Germinal center (tissue), 1 donor: Measurements from ENCODE around the gene PDGFD.

Experiments
- DNase-seq: peaks from one replicate; pipeline ENCODE4 v3.0.0; 2012; ENCODE audit warnings: mixed read lengths, low spot score

Gene PDGFD

DNA sequence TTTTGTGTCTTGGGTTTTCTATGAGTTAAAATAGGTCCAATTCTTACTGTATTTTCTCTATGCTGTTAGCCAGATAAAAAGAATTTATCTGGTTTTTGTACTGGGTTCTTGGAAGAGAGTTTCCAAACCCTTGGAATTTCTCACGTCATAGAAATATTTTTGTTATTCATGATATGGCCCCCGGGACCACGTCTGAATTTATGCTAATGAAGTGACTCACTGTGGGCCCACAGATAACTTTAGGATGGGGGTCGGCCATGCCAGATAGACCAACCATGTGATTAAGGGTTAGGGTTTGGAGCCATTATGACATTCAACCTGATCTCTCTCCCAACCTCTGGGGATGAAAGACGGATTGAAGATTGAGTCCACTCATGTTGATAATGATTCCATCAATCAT is 163.1 kb downstream of the PDGFD start:
- DNase-seq, result no peak

DNA sequence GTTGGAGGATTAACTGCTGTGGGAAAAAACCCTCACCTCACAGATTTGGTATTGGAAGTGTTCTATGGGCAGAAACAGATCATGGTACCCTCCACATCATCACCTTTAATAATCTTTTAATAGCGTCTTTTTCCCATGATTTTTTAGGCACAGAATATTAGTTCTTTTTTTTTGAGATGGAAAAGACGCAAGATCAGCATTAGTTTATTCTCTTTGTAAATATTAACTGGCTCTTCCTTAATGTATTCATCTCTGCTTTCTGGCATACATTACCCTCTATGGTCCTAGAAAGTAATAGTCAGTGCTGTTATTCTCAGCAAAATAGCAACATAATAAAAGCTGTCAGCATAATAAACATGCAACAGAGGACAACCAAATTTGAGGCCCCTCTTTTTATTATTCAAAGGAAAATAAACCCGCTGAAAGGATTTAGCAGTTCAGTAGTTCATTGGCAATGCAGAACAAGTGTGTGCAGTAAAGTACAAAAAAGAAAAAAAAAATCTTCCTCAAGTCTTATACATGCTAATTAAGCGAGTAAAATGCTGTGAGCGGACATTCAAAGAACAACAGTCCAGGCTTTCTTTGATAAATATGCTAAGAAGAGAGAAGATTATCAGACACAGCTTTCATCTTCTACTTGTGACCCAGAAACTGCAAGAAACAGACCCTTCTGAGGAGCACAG is 165.0 kb downstream of the PDGFD start:
- no peak for DNase-seq

DNA sequence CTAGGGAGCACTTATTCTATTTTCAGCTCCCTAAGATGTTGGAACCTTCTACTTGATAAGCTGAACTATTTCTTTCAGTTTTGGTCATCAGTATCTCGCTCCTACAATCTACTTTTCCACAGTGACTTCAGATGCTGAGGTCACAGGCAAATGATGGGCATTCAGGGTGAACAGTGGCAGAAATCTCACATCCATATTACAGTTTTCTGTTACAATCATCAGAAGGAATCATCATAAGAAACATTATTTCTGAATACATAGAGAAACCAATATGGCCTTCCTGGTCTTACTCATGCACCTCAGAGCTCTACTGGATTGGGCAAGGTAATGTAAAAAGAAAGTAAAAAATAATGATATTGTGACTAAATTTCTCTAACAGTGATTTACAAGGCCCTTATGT is 166.9 kb downstream of the PDGFD start:
- peak; percentile 3 for DNase-seq

DNA sequence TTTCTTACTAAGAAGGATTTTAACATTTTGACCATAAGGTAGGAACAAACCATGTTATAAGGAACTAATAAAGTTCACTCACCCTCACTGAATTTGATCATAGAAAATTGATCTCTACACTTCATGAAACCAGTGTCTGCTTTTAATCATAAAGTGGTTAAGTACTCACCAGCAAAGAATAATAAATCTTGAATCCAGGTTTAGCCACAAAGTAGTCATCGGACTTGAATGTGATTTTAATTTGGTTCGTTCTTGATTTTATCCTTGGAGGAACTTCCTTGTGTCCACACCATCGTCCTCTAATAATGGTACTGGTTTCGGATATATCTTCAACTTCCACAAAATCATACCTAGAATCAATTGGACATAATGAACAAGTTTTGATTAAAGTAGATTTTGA is 168.1 kb downstream of the PDGFD start:
- no peak for DNase-seq

DNA sequence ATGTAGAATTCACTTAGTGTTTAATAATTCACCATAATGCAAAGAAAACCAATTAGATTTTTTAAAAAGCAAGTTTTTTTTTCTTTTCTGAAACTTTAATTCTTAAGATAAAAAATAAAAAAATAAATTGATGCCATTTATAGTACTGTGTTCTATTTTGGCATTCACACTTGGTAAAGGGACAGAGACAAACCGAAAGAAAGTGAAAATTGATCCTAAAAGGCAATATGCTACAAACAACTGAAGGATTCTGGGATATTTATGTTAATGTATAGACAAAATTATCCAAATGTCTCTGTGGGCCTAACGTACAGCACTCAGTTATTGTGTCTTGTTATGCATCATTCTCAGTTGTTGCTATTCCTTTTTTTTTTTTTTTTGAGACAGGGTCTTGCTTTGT is 169.4 kb downstream of the PDGFD start:
- DNase-seq, result no peak

DNA sequence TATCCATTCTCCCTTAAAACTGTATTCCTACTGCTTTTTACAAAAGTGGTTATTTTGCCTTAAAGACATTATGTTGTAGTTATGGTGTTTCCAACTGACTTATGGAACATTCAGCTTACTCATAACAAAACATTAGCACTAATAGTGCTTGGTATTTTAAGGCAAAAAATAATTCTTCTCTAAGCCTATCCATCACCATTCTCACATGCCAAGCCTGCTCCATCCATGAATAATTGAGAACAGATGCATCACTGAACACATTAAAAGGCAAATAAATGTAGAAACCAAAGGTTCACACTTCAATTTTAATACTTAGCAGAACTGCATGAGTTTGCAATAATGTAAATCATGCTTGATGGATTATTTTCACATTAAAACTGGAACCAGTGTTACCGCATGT is 169.9 kb downstream of the PDGFD start:
- DNase-seq, result no peak

DNA sequence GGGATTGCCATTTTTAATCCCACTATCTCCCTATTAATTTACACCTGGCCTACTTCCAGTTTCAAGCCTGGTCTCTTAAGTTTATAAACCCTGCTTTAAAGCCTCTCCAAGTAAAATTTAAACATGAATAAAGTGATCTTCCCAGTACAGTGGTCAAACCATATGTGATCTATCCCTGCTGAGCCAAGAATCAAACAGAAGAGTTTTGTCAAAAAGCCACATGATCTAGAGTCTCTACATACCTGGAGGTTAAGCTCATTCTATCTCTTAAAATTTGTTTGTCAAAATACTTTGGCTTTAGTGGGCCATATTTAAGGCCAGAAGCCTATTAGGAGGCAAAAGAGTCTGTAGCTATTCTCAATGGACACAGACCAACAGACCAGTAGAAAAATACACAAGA is 170.4 kb downstream of the PDGFD start:
- no peak for DNase-seq

DNA sequence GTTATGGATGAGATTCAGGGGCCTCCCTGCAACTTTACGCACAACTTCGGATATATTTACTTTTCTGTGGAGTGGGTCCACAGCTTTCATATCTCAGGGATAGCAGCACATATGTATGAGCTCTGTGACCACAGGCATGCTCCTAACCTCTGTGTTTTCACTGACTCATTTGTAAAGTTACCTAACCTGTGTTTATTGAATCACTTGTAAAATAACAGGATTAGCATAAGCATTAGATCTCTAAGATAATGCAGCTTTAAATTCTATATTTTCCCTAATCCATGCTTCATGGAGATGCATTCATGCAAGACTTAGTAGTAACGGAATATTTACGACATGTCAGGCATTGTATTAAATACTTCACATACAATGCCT is 175.4 kb downstream of the PDGFD start:
- no peak for DNase-seq

DNA sequence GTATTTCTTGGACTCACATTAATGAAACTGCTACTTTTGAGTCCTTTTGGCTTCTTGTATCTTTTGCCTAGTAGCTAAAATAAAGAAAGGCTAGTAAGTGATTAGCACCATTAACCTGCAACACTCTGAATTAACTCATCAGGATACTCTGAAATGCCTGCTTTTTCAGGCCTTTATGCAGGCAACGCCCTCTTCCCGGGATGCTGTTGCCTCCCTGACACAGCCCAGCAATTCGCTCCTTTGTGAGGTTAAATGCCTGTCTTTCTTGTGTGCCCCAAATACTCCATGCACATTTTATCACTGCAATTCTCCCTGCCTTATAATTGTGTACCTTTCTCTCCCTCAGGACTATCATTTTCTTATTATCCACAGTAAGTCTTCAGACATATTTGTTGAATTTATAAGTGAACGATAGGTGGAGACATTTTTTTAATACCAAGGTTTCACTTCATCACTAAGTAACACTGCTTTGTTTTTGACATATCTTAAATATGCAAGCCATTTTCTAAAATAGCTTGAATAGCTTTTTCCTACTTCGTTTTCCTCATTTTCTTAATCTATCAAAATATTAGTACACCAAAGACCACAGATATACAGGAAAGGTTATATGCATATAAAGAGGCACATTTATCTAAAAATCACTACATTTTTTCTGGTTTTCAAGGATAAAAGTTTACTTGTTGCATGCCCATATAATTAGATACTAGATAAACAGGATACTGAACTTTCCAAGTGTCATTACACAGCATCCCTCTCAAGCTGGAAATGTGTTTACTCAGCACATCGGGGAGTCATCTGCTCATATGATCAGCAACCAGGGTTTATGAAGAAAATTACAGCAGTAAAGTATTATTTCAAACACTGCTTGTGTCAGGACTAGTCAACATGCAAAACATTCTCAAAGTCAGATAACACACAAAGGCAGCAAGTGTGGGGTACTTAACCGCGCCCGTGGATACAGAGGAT is 176.0 kb downstream of the PDGFD start:
- no peak for DNase-seq

DNA sequence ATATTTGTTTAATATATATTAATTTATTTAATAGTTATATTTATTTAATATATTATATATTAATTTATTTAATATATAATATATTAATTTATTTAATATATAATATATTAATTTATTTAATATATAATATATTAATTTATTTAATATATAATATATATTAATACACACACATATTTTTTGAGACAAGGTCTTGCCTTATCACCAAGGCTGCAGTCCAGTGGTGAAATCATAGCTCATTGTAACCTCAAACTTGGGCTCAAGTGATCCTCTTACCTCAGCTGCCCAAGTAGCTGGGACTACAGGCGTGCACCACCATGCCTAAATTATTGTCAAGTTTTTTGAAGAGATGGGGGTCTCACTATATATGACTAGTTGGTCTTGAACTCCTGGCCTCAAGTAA is 178.9 kb downstream of the PDGFD start:
- no peak for DNase-seq

DNA sequence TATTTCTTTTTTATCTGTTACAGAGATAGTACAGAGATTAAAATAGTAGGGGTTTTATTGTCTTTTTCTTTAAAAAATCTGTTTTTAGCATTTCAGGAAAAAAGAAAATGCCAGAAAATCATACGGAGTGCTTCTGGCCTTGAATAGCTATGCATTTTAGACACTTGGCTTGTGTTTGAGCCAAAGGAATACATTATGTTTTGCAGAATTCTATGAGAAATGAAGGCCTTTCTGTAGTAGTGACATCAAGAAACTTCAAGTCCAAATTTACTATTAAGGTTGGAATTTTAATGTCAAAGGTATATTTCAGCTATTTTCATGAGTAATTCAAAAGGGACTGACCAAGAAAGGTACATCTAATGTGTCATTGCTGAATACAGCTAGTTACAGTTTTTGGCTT is 183.8 kb downstream of the PDGFD start:
- no peak for DNase-seq

DNA sequence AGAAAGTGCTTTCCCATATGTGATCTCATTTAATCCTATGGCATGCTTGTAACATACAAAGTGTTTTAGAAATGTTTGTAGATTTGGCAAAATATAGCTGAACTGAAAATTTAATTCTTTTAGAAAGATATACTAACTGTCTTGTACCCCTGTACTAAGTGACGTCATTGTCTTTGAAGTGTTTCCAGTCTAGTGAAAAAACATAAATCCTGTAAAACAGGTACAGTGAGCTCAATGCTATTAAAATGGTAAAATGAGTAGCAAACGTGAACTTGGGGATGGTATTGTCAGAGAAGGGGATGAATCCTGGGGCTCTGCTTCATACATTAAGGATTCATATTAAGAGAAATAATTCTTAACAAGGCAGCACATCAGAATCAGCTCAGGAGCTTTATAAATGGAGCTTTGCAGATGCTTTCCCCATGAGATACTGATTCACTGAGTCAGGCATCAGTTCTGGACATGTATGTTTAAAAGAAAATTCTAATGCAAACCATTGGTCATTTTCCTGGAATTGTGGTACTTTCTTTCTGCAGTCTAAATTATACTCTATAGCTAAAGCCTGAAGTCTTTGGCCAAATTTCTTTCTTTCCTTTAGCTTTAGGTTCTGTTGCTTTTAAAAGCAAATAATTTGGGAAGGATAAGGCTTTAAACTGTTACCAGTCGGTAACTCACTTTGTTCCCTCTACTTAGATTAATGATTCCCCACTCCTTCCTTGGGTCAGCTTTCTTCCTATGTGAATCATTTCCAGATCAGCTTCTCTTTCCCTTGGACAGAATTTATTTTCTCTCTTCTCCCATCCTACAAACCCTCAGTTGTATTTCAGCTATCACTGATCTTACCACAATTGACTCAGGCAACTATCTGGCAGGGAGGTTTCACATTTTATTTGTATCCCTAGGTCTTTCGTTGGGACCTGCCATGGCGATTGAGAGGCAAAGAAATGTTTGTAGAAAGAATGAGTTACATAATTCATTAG is 185.0 kb downstream of the PDGFD start:
- no peak for DNase-seq

DNA sequence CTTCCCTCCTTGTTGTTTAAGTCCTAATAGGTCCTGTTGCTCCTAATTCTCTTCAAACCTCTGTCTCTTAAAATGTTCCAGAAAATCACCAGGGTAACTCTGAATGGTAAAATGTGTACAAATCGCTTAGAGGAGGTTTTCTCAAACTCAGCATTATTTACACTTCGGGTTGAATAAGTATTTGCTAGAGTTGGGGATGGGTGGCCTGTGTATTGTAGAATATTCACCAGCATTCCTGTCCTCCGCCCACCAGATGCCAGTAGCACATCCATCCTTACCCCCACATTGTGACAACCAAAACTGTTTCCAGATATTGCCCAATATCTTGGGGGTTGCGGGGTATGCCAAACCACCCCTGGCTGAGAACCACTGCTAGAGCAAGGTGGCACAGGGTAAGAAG is 191.9 kb downstream of the PDGFD start:
- DNase-seq, result no peak

DNA sequence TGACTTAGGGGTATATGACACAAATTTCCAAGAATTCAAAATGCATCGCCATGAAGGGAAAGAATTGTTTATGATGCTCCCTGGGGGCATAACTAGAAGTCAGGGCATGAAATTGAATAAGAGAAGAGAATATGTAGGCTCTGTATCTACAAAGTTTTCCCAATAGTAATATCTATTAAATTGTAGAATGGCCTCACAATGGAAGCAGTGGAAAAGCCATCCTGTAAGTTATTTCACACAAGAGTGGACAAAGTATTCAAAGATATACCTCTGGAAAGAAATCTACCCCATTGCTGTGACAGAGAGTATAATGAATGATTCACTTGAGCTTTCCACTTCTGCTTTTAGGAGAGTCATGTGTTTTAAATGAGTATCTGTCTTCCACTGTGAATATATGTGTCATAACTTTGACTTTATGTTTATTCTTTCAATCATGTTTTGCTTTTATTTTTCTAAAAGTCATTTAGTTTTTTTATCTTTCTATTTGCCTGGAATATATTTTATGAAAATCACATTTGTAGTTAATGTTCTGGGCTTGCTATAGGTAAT is 193.2 kb downstream of the PDGFD start:
- DNase-seq, result no peak

DNA sequence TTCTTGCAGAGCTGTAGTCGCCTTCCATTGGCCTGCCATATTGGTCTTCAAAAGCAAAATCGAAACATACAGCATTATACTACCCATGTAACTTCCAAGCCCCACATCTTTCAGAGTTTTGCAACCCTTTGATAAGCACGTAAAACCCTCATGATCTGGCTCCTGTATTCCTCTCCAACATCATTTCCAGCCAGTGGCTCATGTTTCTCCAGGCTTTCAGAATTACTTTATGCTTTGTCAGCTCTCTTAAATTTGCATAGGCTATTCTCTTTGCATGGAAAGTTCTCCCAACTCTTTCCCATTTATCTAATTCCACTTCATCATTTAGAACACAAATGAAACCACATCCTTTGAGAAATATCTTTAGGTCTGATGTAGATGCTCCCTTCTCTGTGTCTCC is 195.3 kb downstream of the PDGFD start:
- DNase-seq, result no peak

DNA sequence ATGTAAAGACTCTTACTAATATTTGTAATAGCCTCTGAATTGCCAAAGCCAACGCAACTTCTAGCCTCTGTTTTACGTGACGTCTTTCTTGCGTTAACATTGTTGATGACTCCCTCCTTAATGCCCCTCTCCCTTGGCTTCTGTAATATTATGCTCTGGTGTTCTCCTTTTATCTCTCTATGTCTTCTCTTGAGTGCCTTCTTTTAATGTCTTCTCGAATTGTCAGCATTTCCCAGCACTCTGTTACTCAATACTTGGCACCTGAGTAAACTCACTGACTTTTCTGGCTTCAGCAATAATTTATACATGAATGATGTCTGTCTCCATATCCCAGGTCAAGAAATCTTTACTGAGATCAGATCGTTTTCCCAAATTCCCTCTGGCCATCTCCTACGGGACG is 196.0 kb downstream of the PDGFD start:
- DNase-seq, result no peak

DNA sequence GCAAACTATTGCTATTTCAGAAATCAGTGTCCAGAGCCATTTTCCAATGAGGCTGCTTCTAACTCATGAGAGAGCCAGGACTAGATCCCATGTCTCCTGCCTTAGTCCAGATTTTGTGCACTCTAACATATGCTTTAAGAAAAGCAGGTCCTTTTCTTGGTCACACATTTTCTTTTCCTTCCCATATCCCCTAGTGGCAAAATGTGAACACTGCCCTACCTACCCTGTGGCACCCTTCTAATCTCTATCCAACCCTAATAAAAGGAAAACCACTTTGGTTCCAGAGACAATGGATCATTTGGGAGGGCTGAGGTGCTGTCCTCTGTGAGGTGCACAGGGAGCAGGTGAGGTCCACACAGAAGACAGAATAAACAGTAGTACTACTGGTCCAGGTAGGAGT is 199.6 kb downstream of the PDGFD start:
- DNase-seq, result no peak

DNA sequence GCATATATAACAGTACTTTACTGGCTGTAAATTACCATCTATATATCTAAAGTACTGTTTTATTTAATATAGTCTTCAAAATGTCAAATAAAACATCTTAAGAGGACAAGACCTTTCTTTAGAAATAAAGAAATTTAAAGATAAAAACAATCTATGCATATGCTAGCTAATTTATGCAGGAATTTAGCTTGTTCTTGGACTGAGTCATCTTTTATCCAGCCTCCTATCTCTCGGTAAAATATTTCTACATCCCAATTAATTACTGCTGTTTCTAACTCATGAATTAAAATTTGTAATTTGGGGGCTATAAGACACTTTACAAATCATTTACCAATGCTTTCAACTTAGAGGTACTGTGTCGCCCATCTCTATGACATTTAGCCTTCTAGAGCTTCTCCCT is 200.3 kb downstream of the PDGFD start:
- no peak for DNase-seq

DNA sequence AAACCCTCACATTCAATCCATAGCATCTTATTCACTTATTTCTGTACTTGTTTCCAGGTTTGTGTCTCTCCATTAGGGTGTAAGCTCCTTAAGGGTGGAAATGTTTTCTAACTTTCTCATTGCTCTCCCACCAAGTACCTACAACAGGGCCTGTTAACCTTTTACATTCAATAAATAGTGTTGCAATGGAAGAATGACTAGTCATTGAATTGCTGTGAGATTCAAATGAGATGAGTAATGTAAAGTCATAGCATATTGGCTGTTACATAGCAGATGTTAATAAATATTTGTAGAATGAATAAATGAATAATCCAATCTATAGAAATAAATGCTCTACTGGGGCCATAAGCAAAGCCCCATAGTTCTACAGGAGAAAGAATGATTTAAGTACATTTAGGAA is 202.9 kb downstream of the PDGFD start:
- DNase-seq, result no peak

DNA sequence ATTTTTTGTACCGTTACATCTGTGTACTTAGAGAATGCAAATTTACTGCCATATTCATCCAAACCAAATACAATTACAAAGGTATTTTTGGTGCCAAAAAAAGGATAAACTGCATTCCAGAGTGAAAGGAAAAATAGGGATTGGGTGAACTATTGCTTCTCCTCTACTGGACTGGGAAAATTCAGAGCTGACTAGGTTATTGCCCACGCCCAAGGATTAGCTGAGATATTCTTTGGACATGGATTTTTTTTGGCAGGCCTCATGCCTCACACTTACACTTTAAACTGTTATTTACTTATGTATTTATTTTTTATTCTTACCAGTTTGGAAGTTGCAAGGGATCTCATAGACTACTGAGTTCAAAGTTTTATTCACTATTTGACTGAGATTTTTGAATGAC is 203.8 kb downstream of the PDGFD start:
- no peak for DNase-seq

DNA sequence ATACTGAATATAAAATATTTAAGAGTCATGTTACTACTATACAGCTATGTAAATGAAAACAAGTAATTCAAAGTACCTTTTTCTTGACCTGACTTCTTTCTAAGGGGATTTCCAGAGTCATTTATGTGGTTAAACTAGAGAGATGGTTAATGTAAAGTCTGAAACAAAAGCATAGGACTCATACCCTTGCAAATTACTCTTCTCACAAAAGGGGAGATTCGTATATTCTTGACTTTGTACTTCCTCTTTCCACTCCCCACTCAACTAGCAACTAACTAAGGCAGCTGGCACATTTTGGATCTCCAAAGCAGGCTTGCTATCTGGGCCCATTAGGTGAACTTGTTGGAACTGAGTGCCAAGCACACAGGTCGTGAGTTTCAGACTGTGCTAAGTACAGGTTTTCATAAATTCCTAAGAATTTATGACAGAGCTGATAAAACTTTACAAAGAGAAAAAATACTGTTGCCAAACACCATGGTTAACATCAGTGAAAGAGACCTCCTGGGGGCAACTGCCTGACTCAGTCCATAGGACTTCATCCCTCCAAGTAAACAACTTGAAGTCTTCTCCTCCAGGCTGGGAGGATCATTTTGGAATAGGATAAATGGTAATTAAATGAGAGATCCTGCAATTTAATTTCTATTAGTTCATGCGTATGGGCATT is 204.5 kb downstream of the PDGFD start:
- DNase-seq, result peak; percentile 41
